Measurements from ENCODE around the gene CFAP61.
"Not testable (repeated sequence)": the region's sequence is repeated elsewhere in the genome, so short reads cannot be mapped to it uniquely, and the experiment has no call there.

GRCh38 chr20:20003955-20004322 lies 48.4 kb upstream of the CFAP61 start:
- TF ChIP-seq, protein P1, sequence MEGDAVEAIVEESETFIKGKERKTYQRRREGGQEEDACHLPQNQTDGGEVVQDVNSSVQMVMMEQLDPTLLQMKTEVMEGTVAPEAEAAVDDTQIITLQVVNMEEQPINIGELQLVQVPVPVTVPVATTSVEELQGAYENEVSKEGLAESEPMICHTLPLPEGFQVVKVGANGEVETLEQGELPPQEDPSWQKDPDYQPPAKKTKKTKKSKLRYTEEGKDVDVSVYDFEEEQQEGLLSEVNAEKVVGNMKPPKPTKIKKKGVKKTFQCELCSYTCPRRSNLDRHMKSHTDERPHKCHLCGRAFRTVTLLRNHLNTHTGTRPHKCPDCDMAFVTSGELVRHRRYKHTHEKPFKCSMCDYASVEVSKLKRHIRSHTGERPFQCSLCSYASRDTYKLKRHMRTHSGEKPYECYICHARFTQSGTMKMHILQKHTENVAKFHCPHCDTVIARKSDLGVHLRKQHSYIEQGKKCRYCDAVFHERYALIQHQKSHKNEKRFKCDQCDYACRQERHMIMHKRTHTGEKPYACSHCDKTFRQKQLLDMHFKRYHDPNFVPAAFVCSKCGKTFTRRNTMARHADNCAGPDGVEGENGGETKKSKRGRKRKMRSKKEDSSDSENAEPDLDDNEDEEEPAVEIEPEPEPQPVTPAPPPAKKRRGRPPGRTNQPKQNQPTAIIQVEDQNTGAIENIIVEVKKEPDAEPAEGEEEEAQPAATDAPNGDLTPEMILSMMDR (IDR thresholded peaks at IDR 0.05; ENCODE audit: insufficient read depth, low read length, poor library complexity, severe bottlenecking), result not testable (repeated sequence)
- TF ChIP-seq EZH2phosphoT487 (conservative IDR thresholded peaks at IDR 0.05; ENCODE audit: low read length), result not testable (repeated sequence)
